Stomach (tissue), 9 donors: ENCODE results near the gene ASZ1. TPM values are rescaled to one million over a fixed set of nuclear protein-coding genes. Genes with fewer than 3 reads are reported as not detected.

ENCODE experiments used
- DNase-seq, 2 donors: peaks; one replicate each; pipeline versions ENCODE4 v3.0.0 to v3.0.0-alpha.2; 2013 to 2019
- H3K27ac ChIP-seq, 5 donors: fragments of 200-600 bp in 4 of 5; sonication (generic) in 4 of 5; one replicate each; pipeline ENCODE4 v1.5.1; 2013 to 2019; ENCODE audit warnings: mild to moderate bottlenecking in 1 of 5, moderate library complexity in 1 of 5
- H3K27me3 ChIP-seq, 3 donors: fragments of 200-600 bp; sonication (generic); one replicate each; pipeline ENCODE4 v1.5.1; 2017 to 2019; ENCODE audit warnings: mixed run types in 1 of 3
- H3K36me3 ChIP-seq, 4 donors: fragments of 200-600 bp; sonication (generic); 1 replicate in 3 of 4; 2 replicates in 1 of 4; pipeline ENCODE4 v1.5.1; 2016 to 2019
- H3K4me1 ChIP-seq, 4 donors: fragments of 200-600 bp; sonication (generic); one replicate each; pipeline ENCODE4 v1.5.1; 2016 to 2019
- H3K4me3 ChIP-seq, 4 donors: fragments of 200-600 bp; sonication (generic) in 3 of 4; one replicate each; pipeline ENCODE4 v1.5.1; 2016 to 2019; ENCODE audit warnings: mild to moderate bottlenecking in 1 of 4
- H3K9me3 ChIP-seq, 4 donors: fragments of 200-600 bp; sonication (generic); one replicate each; pipeline ENCODE4 v1.5.1; 2016 to 2019
- EP300 ChIP-seq: sonication (generic); formaldehyde crosslinking; IDR thresholded peaks from one replicate; pipeline ENCODE4 v1.6.1; 2017; ENCODE audit warnings: antibody characterized with exemption
- POLR2A ChIP-seq, 4 donors: fragments of 450-650 bp; IDR thresholded peaks; one replicate each; pipeline ENCODE4 v1.6.1; 2016; ENCODE audit warnings: antibody characterized with exemption in 4 of 4, control low read depth in 2 of 4, mild to moderate bottlenecking in 1 of 4, moderate library complexity in 1 of 4
- POLR2AphosphoS5 ChIP-seq, 3 donors: sonication (generic); formaldehyde crosslinking; IDR thresholded peaks; one replicate each; pipeline ENCODE4 v1.6.1; 2016; ENCODE audit warnings: antibody characterized with exemption in 3 of 3
- WGBS, 5 donors: extraction: QIAGEN DNeasy Blood & Tissue Kit in 3 of 5; methylation state at CpG; one replicate each; pipeline versions ENCODE4 v1.1.5 to v1.1.7; 2013 to 2018; 5-methylcytosine and 5-hydroxymethylcytosine counted together
- intact Hi-C: fragments of 100-400 bp; cut with DNase I; formaldehyde crosslinking; loops from one replicate; pipeline ENCODE4 v1.15.1; 2023; ENCODE audit warnings: low total_unique reads
- polyA plus RNA-seq, 3 donors: library from polyadenylated mRNA; stranded (reverse); fragments of 200-250 nt; gene quantifications; one replicate each; pipeline ENCODE4 v1.2.3, GENCODE V29; 2013
- total RNA-seq, 5 donors: library from RNA; depleted of rRNA; stranded (reverse); fragments of >200 nt; gene quantifications; one replicate each; pipeline versions ENCODE4 v1.1.0 to v1.2.3, GENCODE V29; 2014 to 2016
- TF ChIP-seq, protein P1 (sequence below), 7 experiments: fragments of 450-650 bp in 4 of 7; fragments of 200-600 bp in 3 of 7; sonication (generic) in 3 of 7; IDR thresholded peaks; one replicate each; pipeline ENCODE4 v1.5.1; 2016 to 2019; ENCODE audit warnings: antibody characterized with exemption in 7 of 7, control low read depth in 2 of 7, mild to moderate bottlenecking in 1 of 7
- donor health status: healthy with polysubstance abuse.
- donor health status: Bipolar disorder and iron deficiency.
- donor health status: healthy.

ASZ1 gene
- total and polyA plus RNA-seq, 8 donors = not detected

DNA sequence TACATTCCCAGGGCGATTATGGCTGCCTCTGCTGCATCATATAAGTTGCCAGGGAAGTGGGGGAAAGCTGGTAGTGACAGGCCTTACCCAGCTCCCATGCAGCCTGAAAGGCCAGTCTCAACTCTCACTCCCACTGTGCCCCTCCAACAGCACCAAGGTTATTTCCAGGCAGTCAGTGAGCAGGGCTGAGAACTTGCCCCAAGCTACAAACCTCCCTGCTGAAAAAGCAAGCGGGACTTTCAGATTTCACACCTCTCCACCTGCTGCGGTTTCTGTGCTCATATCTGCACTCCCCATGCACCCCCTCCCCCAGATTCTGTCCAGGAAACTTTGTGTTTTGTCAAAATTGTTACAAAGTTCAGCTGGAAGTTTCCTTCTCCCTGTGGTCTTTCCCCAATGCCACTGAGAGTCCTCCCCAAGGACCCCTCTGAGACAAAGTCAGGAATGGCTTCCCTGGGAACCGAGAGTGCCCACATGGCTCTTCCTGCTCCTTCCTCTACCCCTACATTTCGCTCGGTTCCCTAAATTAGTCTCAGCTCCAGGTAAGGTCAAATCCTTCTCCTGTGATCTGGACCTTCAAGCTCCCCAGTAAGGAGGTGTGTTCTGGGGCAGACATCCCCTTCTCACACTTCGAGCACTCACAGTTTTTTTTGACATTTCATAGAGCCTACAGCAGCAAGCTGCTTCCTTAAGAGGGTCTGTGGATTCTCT, 79.2 kb downstream of the ASZ1 start:
- H3K27me3 ChIP-seq = peaks cover 0 to 13% (median 0%) of the 10 kb centered on the region in 3 donors
- H3K36me3 ChIP-seq = no peaks in the 10 kb centered on the region
- TF ChIP-seq, protein P1, sequence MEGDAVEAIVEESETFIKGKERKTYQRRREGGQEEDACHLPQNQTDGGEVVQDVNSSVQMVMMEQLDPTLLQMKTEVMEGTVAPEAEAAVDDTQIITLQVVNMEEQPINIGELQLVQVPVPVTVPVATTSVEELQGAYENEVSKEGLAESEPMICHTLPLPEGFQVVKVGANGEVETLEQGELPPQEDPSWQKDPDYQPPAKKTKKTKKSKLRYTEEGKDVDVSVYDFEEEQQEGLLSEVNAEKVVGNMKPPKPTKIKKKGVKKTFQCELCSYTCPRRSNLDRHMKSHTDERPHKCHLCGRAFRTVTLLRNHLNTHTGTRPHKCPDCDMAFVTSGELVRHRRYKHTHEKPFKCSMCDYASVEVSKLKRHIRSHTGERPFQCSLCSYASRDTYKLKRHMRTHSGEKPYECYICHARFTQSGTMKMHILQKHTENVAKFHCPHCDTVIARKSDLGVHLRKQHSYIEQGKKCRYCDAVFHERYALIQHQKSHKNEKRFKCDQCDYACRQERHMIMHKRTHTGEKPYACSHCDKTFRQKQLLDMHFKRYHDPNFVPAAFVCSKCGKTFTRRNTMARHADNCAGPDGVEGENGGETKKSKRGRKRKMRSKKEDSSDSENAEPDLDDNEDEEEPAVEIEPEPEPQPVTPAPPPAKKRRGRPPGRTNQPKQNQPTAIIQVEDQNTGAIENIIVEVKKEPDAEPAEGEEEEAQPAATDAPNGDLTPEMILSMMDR (IDR thresholded peaks at IDR 0.05) = no peak
- TF ChIP-seq POLR2A (IDR thresholded peaks at IDR 0.05) = no peak
- TF ChIP-seq EP300 = no peak
- TF ChIP-seq POLR2AphosphoS5 (IDR thresholded peaks at IDR 0.05) = no peak
- no peaks in the 10 kb centered on the region for H3K4me1 ChIP-seq
- 82 to 88% (median 87%) methylated on average over 7 of the region's 7 CpGs for WGBS, 5 donors
- H3K9me3 ChIP-seq = no peaks in the 10 kb centered on the region
- intact Hi-C loops = no loop called here
- no peak overlapping the region for H3K27ac ChIP-seq
- DNase-seq = no peak
- H3K4me3 ChIP-seq = no peak overlapping the region

DNA sequence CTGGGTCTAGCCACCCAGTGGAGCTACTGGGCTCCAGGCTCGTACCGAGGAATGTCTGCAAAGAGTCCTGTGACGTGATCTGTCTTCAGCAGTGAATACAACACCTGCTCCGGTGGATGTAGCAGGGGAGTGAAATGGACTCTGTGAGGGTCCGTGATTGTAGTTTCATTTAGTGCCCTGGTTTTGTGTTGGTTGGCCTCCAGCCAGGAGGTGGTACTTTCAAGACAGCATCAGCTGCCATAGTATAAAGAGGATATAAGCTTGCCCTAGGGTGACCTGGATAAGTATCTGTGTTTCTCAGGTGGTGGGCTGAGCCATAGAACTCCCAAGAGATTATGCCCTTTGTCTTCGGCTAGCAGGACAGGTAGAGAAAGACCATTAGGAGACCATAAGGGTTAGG, 79.8 kb downstream of the ASZ1 start:
- no peak for DNase-seq
- no peak overlapping the region for H3K4me3 ChIP-seq
- no peaks in the 10 kb centered on the region for H3K36me3 ChIP-seq
- whole genome bisulfite sequencing, 5 donors = 77 to 93% (median 84%) methylated on average over 6 of the region's 6 CpGs
- H3K27me3 ChIP-seq = peaks cover 0 to 13% (median 0%) of the 10 kb centered on the region in 3 donors
- no peaks in the 10 kb centered on the region for H3K4me1 ChIP-seq
- H3K9me3 ChIP-seq = no peaks in the 10 kb centered on the region
- H3K27ac ChIP-seq = no peak overlapping the region
- TF ChIP-seq POLR2AphosphoS5 (IDR thresholded peaks at IDR 0.05) (no peak), EP300 (no peak)
- TF ChIP-seq, protein P1 (IDR thresholded peaks at IDR 0.05) = no peak
- intact Hi-C loops = no loop called here

DNA sequence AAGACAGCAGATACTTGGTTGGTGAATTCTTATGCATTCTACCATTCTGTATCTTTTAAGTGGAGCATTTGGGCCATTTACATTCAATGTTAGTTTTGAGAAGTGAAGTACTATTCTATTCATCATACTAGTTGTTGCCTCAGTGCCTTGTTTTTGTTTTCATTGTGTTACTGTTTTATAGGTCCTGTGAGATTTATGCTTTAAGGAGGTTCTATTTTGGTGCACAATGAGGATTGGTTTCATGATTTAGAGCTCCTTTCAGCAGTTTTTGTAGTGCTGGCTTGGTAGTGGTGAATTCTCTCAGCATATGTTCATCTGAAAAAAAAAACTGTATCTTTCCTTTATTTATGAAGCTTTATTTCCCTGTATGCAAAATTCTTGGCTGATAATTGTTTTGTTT, 81.1 kb downstream of the ASZ1 start:
- H3K36me3 ChIP-seq = no peaks in the 10 kb centered on the region
- TF ChIP-seq, protein P1 (IDR thresholded peaks at IDR 0.05) = no peak
- H3K4me1 ChIP-seq = no peaks in the 10 kb centered on the region
- H3K9me3 ChIP-seq = no peaks in the 10 kb centered on the region
- intact Hi-C loops = no loop called here
- no peak overlapping the region for H3K4me3 ChIP-seq
- DNase-seq = no peak
- H3K27me3 ChIP-seq = peaks cover 0 to 13% (median 0%) of the 10 kb centered on the region in 3 donors
- no peak overlapping the region for H3K27ac ChIP-seq

DNA sequence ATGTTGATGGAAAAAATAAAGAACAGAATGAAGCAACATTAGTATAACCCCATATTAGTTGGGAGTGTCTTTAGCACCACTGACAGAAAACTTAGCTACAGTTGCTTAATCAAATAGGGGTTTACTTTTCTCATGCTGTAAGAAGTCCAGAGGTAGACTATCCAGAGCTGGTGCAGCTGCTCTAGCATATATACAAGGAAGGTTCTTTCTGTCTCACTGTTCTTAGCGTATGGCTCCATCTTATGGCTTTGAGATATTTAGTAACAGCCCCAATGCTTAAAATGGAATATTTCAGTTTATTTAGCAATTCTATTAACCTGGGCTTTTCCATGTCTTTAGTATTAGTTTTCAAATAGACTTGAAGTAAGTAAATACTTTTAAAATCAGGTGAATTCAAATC, 89.3 kb downstream of the ASZ1 start:
- 74 to 89% (median 80%) methylated on average over 1 of the region's 1 CpG for whole genome bisulfite sequencing, 5 donors
- H3K9me3 ChIP-seq = no peaks in the 10 kb centered on the region
- H3K27ac ChIP-seq = no peak overlapping the region
- intact Hi-C loops = no loop called here
- H3K4me3 ChIP-seq = no peak overlapping the region
- H3K36me3 ChIP-seq = no peaks in the 10 kb centered on the region
- no peak for TF ChIP-seq POLR2AphosphoS5 (IDR thresholded peaks at IDR 0.05)
- TF ChIP-seq, protein P1 (IDR thresholded peaks at IDR 0.05) = no peak
- TF ChIP-seq EP300 = no peak
- no peak for TF ChIP-seq POLR2A (IDR thresholded peaks at IDR 0.05)
- peak in 1 of 2 donors; percentile 7 for DNase-seq
- no peaks in the 10 kb centered on the region for H3K4me1 ChIP-seq
- no peaks in the 10 kb centered on the region for H3K27me3 ChIP-seq
